ENCODE measurements around the gene WDR76. TPM values are rescaled to one million over a fixed set of nuclear protein-coding genes. Genes with fewer than 3 reads are reported as not detected.

Gene WDR76
- polyA plus RNA-seq, 1 of the 3 experiments (the other 2 are of a cell fraction), result 1.8 TPM

DNA sequence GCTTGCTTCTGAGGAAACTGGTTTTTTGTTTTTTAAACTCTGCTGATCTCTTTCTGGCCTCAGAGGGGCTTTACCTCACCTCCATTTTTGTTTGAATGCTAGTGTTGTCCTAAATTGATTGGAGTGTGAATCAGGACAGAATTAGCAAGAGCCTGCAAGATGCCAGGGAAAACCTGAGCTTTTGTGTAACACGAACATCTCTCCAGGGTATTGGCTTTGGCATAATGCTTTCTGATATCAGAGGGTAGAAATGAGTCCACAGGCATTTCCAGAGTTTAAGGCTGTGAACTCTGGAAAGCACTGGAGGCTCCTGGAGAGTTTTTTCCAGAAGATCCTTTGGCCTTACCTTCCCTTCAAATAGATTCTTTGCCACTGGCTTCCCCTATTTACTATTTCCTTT lies 87.1 kb downstream of the WDR76 start:
- peaks cover 21 to 22% of the 10 kb centered on the region in 2 experiments for H3K36me3 ChIP-seq (replicated peaks in 1 of 2; ENCODE audit: control insufficient read depth in 1 of 2, insufficient read depth in 2 of 2, low read length in 1 of 2)
- ChIA-PET POLR2A (no interaction called here), CTCF (interaction anchor here (1.1 to 8.7 kb wide), 3 partner anchors 9 to 305 kb away, joined by 4 to 57 read pairs (median 4); no protein-coding TSS in a partner anchor)
- no peak overlapping the region for H2AFZ ChIP-seq (ENCODE audit: low read depth)
- DNase-seq, result no peak
- WGBS (ENCODE audit: low lambda C conversion rate), result 69% methylated on average over 1 of the region's 1 CpG
- H3K4me1 ChIP-seq (ENCODE audit: control insufficient read depth in 1 of 2, insufficient read depth in 2 of 2, low read depth in 1 of 2, low read length in 1 of 2), result peaks cover 5 to 40% of the 10 kb centered on the region in 2 experiments; a peak in 3 of 4 replicates
- no peaks in the 10 kb centered on the region for H4K20me1 ChIP-seq (ENCODE audit: insufficient read depth)
- H3K4me2 ChIP-seq, result peak overlapping the region; percentile 29; the same call in 1 of the 2 replicates
- H3K9me2 ChIP-seq, result no peaks in the 10 kb centered on the region
- no peaks in the 10 kb centered on the region for H3K27me3 ChIP-seq (ENCODE audit: insufficient read depth)
- H3K79me2 ChIP-seq (ENCODE audit: insufficient read depth), result no peaks in the 10 kb centered on the region
- H3K9me3 ChIP-seq, result no peaks in the 10 kb centered on the region
- TF ChIP-seq, protein P1, sequence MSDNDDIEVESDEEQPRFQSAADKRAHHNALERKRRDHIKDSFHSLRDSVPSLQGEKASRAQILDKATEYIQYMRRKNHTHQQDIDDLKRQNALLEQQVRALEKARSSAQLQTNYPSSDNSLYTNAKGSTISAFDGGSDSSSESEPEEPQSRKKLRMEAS (IDR thresholded peaks at IDR 0.05; ENCODE audit: low read depth), result no peak
- TF ChIP-seq NRF1 (IDR thresholded peaks at IDR 0.05; ENCODE audit: low read depth, low read length) (no peak), RFX5 (IDR thresholded peaks at IDR 0.05; ENCODE audit: low read length) (no peak), RAD21 (IDR thresholded peaks at IDR 0.05; ENCODE audit: low read length) (no peak), ELF1 (IDR thresholded peaks at IDR 0.05) (no peak), RCOR1 (IDR thresholded peaks at IDR 0.05; ENCODE audit: low read length) (no peak), TCF12 (IDR thresholded peaks at IDR 0.05) (no peak), MEF2A (IDR thresholded peaks at IDR 0.05; ENCODE audit: borderline replicate concordance, low read depth) (no peak), POLR2AphosphoS5 (IDR thresholded peaks at IDR 0.05; ENCODE audit: low read depth, low read length) (no peak)
- TF ChIP-seq, protein P2, sequence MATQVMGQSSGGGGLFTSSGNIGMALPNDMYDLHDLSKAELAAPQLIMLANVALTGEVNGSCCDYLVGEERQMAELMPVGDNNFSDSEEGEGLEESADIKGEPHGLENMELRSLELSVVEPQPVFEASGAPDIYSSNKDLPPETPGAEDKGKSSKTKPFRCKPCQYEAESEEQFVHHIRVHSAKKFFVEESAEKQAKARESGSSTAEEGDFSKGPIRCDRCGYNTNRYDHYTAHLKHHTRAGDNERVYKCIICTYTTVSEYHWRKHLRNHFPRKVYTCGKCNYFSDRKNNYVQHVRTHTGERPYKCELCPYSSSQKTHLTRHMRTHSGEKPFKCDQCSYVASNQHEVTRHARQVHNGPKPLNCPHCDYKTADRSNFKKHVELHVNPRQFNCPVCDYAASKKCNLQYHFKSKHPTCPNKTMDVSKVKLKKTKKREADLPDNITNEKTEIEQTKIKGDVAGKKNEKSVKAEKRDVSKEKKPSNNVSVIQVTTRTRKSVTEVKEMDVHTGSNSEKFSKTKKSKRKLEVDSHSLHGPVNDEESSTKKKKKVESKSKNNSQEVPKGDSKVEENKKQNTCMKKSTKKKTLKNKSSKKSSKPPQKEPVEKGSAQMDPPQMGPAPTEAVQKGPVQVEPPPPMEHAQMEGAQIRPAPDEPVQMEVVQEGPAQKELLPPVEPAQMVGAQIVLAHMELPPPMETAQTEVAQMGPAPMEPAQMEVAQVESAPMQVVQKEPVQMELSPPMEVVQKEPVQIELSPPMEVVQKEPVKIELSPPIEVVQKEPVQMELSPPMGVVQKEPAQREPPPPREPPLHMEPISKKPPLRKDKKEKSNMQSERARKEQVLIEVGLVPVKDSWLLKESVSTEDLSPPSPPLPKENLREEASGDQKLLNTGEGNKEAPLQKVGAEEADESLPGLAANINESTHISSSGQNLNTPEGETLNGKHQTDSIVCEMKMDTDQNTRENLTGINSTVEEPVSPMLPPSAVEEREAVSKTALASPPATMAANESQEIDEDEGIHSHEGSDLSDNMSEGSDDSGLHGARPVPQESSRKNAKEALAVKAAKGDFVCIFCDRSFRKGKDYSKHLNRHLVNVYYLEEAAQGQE (IDR thresholded peaks at IDR 0.05; ENCODE audit: low read depth, low read length), result no peak
- TF ChIP-seq, protein P3, sequence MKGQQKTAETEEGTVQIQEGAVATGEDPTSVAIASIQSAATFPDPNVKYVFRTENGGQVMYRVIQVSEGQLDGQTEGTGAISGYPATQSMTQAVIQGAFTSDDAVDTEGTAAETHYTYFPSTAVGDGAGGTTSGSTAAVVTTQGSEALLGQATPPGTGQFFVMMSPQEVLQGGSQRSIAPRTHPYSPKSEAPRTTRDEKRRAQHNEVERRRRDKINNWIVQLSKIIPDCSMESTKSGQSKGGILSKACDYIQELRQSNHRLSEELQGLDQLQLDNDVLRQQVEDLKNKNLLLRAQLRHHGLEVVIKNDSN (IDR thresholded peaks at IDR 0.05; ENCODE audit: borderline replicate concordance, low read depth), result no peak
- peak overlapping the region; percentile 40; the same call in 1 of the 2 replicates for H3K9ac ChIP-seq
- no peak overlapping the region for H3K4me3 ChIP-seq (ENCODE audit: low read depth in 2 of 2, low read length in 1 of 2)
- H3K27ac ChIP-seq (ENCODE audit: low read depth in 2 of 2, low read length in 1 of 2), result peak overlapping the region; percentile 18 to 99; a peak in 3 of 4 replicates
- peaks cover 41% of the 10 kb centered on the region for H3F3A ChIP-seq (replicated peaks; ENCODE audit: insufficient read depth)

DNA sequence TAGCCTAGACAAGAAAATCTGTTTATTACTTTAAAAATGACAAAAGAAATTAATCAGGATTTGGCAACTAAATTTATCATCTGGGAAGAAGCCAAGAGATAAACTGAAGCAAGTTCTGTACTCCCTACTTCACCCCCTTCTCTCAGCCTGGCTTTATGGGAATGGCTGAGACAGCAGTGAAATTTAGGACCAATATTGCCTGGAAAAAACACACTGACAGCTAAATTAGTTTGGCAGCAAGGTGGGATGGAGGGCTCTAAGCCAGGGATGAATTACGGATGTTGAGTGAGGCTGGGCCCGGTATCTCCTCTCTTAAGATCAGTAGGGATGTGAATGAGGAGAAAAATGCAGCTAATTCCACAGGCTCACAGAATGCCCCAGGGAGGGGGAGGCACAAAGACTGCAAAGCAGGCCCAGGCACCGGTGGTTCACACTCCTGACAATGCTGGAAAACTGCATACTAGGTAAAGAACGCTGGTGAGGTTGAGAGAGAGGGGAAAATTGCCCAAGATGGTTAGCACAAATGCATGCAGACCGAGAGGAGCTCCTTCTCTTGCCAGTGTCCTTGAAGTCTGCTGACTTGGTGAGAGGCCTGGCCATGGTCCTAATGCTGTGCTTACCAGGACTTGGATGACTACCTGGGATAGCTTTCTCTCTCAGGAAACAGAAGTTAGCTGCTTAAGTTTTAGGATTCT lies 89.0 kb downstream of the WDR76 start:
- WGBS (ENCODE audit: low lambda C conversion rate), result 88% methylated on average over 5 of the region's 5 CpGs
- TF ChIP-seq, protein P4, sequence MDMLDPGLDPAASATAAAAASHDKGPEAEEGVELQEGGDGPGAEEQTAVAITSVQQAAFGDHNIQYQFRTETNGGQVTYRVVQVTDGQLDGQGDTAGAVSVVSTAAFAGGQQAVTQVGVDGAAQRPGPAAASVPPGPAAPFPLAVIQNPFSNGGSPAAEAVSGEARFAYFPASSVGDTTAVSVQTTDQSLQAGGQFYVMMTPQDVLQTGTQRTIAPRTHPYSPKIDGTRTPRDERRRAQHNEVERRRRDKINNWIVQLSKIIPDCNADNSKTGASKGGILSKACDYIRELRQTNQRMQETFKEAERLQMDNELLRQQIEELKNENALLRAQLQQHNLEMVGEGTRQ (IDR thresholded peaks at IDR 0.05; ENCODE audit: borderline replicate concordance, low read depth, low read length), result no peak
- TF ChIP-seq EZH2phosphoT487 (IDR thresholded peaks at IDR 0.05; ENCODE audit: borderline replicate concordance, low read depth) (no peak), RXRA (IDR thresholded peaks at IDR 0.05; ENCODE audit: borderline replicate concordance, low read depth) (no peak), CHD2 (IDR thresholded peaks at IDR 0.05; ENCODE audit: low read length, partially characterized antibody) (no peak), GATA2 (CRISPR knock-in tag; IDR thresholded peaks at IDR 0.05) (no peak), SMC3 (IDR thresholded peaks at IDR 0.05; ENCODE audit: low read depth, low read length) (no peak), YY1 (IDR thresholded peaks at IDR 0.05; ENCODE audit: low read depth) (no peak), TAF1 (IDR thresholded peaks at IDR 0.05; ENCODE audit: borderline replicate concordance, low read depth, low read length) (no peak), RCOR1 (IDR thresholded peaks at IDR 0.05; ENCODE audit: low read length) (no peak)
- TF ChIP-seq, protein P1 (IDR thresholded peaks at IDR 0.05; ENCODE audit: low read depth), result no peak
- TF ChIP-seq, protein P5, sequence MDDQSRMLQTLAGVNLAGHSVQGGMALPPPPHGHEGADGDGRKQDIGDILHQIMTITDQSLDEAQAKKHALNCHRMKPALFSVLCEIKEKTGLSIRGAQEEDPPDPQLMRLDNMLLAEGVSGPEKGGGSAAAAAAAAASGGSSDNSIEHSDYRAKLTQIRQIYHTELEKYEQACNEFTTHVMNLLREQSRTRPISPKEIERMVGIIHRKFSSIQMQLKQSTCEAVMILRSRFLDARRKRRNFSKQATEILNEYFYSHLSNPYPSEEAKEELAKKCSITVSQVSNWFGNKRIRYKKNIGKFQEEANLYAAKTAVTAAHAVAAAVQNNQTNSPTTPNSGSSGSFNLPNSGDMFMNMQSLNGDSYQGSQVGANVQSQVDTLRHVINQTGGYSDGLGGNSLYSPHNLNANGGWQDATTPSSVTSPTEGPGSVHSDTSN (IDR thresholded peaks at IDR 0.05), result no peak

More for the DNA sequence above, 89.0 kb downstream of the WDR76 start:
- H3K9ac ChIP-seq, result no peak overlapping the region
- no peaks in the 10 kb centered on the region for H4K20me1 ChIP-seq (ENCODE audit: insufficient read depth)
- H3K27me3 ChIP-seq (ENCODE audit: insufficient read depth), result no peaks in the 10 kb centered on the region
- no peaks in the 10 kb centered on the region for H3K9me2 ChIP-seq
- no peak overlapping the region for H2AFZ ChIP-seq (ENCODE audit: low read depth)
- no peaks in the 10 kb centered on the region for H3K79me2 ChIP-seq (ENCODE audit: insufficient read depth)
- CTCF ChIA-PET, result interaction anchor here (1.5 to 8.7 kb wide), 4 partner anchors 11 to 303 kb away, joined by 3 to 57 read pairs (median 6); no protein-coding TSS in a partner anchor
- H3K36me3 ChIP-seq (replicated peaks in 1 of 2; ENCODE audit: control insufficient read depth in 1 of 2, insufficient read depth in 2 of 2, low read length in 1 of 2), result peaks cover 27 to 29% of the 10 kb centered on the region in 2 experiments
- H3F3A ChIP-seq (replicated peaks; ENCODE audit: insufficient read depth), result peaks cover 31% of the 10 kb centered on the region
- no peak for DNase-seq
- no peak overlapping the region for H3K4me3 ChIP-seq (ENCODE audit: low read depth in 2 of 2, low read length in 1 of 2)
- H3K4me1 ChIP-seq (ENCODE audit: control insufficient read depth in 1 of 2, insufficient read depth in 2 of 2, low read depth in 1 of 2, low read length in 1 of 2), result peaks cover 5 to 52% of the 10 kb centered on the region in 2 experiments; a peak in 3 of 4 replicates
- H3K4me2 ChIP-seq, result no peak overlapping the region
- H3K27ac ChIP-seq (ENCODE audit: low read depth in 2 of 2, low read length in 1 of 2), result peak overlapping the region in 1 of 2 experiments; percentile 99; a peak in 1 of 4 replicates
- no peaks in the 10 kb centered on the region for H3K9me3 ChIP-seq
- POLR2A ChIA-PET, result no interaction called here

All from SK-N-SH (cell line).